22Rv1 (cell line): ENCODE measurements around the gene YEATS4.

ENCODE experiments used
- H3K27ac ChIP-seq: fragments of 450-650 bp; 2 replicates; pipeline ENCODE4 v1.5.1; 2017
- CTCF ChIP-seq: fragments of 450-650 bp; IDR thresholded peaks from 2 replicates; pipeline ENCODE4 v1.5.1; 2017; ENCODE audit warnings: mild to moderate bottlenecking
- ZFX ChIP-seq: fragments of 450-650 bp; IDR thresholded peaks from 2 replicates; pipeline ENCODE4 v1.6.1; 2017; ENCODE audit warnings: antibody characterized with exemption, borderline replicate concordance

YEATS4 gene

GRCh38 chr12:69423037-69423905 lies 63.7 kb downstream of the YEATS4 start:
- H3K27ac ChIP-seq: no peak overlapping the region
- no peak for TF ChIP-seq ZFX

GRCh38 chr12:69425417-69425816 lies 65.9 kb downstream of the YEATS4 start:
- no peak for TF ChIP-seq CTCF
- H3K27ac ChIP-seq: no peak overlapping the region

- TF ChIP-seq CTCF (no peak), ZFX (no peak)
- H3K27ac ChIP-seq: no peak overlapping the region
Observed at GRCh38 chr12:69428351-69429073, 69.0 kb downstream of the YEATS4 start.

- TF ChIP-seq CTCF (no peak), ZFX (no peak)
- H3K27ac ChIP-seq: no peak overlapping the region
Observed at GRCh38 chr12:69430942-69431590, 71.5 kb downstream of the YEATS4 start.

- H3K27ac ChIP-seq: no peak overlapping the region
- no peak for TF ChIP-seq ZFX
- no peak for TF ChIP-seq CTCF
Observed at GRCh38 chr12:69431591-69432222, 72.2 kb downstream of the YEATS4 start.

- TF ChIP-seq ZFX (no peak), CTCF (no peak)
- no peak overlapping the region for H3K27ac ChIP-seq
Observed at GRCh38 chr12:69433653-69434052, 74.1 kb downstream of the YEATS4 start.

GRCh38 chr12:69435644-69436043 lies 76.1 kb downstream of the YEATS4 start:
- H3K27ac ChIP-seq: no peak overlapping the region
- TF ChIP-seq ZFX (no peak), CTCF (no peak)
